Adrenal gland (tissue), 5 donors: Measurements from ENCODE around the gene CXCL11.

ENCODE experiments used
- POLR2A ChIP-seq, 2 donors: fragments of 450-650 bp; IDR thresholded peaks; one replicate each; pipeline ENCODE4 v1.6.1; 2017; ENCODE audit warnings: antibody characterized with exemption in 2 of 2, mild to moderate bottlenecking in 2 of 2, moderate library complexity in 1 of 2
- TF ChIP-seq, protein P1 (sequence below), 6 experiments: fragments of 450-650 bp in 4 of 6; fragments of 200-600 bp in 2 of 6; sonication (generic) in 1 of 6; IDR thresholded peaks; 1 replicate in 5 of 6; 2 replicates in 1 of 6; pipeline versions ENCODE4 v1.5.1 to v1.8.0; 2016 to 2021; ENCODE audit warnings: antibody characterized with exemption in 6 of 6, mild to moderate bottlenecking in 2 of 6, moderate library complexity in 1 of 6
- donor health status: DM: no; HTN: no; CAD: no.

DNA sequence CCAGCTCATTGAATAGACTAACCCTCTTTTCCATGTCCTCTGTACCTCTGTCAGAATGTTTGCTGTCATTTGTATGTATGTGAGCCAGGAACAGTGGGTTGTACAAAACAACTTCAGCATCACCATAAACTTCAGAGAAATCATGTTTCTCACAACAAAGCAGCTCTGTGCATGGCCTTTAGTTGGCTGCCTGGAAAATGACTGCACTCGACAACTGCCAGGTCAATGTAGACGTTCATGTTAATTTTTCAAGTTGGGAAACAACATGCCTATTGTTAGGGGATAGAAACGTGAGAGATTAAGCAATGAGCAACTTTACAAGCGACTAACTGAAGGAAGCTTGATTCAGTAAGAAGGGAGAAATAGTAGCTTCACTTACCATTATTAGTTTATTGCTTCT is 17.9 kb upstream of the CXCL11 start:
- no peak for TF ChIP-seq POLR2A (IDR thresholded peaks at IDR 0.05)
- TF ChIP-seq, protein P1, sequence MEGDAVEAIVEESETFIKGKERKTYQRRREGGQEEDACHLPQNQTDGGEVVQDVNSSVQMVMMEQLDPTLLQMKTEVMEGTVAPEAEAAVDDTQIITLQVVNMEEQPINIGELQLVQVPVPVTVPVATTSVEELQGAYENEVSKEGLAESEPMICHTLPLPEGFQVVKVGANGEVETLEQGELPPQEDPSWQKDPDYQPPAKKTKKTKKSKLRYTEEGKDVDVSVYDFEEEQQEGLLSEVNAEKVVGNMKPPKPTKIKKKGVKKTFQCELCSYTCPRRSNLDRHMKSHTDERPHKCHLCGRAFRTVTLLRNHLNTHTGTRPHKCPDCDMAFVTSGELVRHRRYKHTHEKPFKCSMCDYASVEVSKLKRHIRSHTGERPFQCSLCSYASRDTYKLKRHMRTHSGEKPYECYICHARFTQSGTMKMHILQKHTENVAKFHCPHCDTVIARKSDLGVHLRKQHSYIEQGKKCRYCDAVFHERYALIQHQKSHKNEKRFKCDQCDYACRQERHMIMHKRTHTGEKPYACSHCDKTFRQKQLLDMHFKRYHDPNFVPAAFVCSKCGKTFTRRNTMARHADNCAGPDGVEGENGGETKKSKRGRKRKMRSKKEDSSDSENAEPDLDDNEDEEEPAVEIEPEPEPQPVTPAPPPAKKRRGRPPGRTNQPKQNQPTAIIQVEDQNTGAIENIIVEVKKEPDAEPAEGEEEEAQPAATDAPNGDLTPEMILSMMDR (IDR thresholded peaks at IDR 0.05) = no peak
